Measurements from ENCODE around the gene APOC1. TPM values are rescaled to one million over a fixed set of nuclear protein-coding genes. Genes with fewer than 3 reads are reported as not detected.

The APOC1 gene
- total and polyA plus RNA-seq, 2 experiments from 2014 or later = 0.49 TPM; not detected in 1

DNA sequence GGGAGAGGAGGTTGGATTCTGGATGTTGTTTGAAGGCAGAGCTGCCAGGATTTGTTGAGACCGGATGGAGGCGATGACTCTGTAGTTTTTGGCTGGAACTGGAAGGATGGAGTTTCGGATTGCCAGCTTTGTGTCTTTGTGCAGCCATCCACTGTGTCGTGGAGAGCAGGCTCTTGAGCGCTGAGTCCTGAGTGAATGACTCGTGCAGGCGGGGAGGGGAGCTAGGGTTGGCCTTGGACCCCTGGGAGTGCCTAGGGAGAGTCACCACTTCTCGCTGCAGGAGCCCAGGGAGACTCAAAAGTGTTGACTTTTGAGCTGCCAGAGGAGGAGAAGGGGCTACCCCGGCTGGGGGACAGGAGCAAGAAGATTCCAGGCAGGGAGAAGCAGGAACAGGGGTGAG lies 19.5 kb upstream of the APOC1 start:
- no peak for TF ChIP-seq EZH2phosphoT487 (IDR thresholded peaks at IDR 0.05; ENCODE audit: insufficient read depth, low read depth)
- no peak for TF ChIP-seq EZH2 (IDR thresholded peaks at IDR 0.05; ENCODE audit: insufficient read depth, poor library complexity, severe bottlenecking)
- no peaks in the 10 kb centered on the region for H4K20me1 ChIP-seq (ENCODE audit: insufficient read depth)
- peaks cover 2% of the 10 kb centered on the region for H3F3A ChIP-seq (ENCODE audit: insufficient read depth)
- H3K9ac ChIP-seq = no peak overlapping the region
- H3K27ac ChIP-seq = no peak overlapping the region
- no peak overlapping the region for H2AFZ ChIP-seq
- no peak for DNase-seq
- no peaks in the 10 kb centered on the region for H3K27me3 ChIP-seq (replicated peaks; ENCODE audit: insufficient read depth)
- no peaks in the 10 kb centered on the region for H3K36me3 ChIP-seq (ENCODE audit: low read depth)
- H3K4me3 ChIP-seq = no peak overlapping the region
- H3K9me2 ChIP-seq (ENCODE audit: insufficient read depth) = no peaks in the 10 kb centered on the region
- no peak overlapping the region for H3K4me2 ChIP-seq (ENCODE audit: unreplicated experiment)
- 71 to 78% methylated on average over 9 of the region's 9 CpGs for WGBS, 2 experiments (ENCODE audit: low coverage in 1 of 2, low lambda C conversion rate in 2 of 2, missing lambda C conversion rate in 2 of 2)
- H3K4me1 ChIP-seq (ENCODE audit: insufficient read depth) = peaks cover 5% of the 10 kb centered on the region
- in situ Hi-C loops (cut with MboI) = no loop called here
- no peaks in the 10 kb centered on the region for H3K9me3 ChIP-seq (ENCODE audit: low read depth)
- peaks cover 49% of the 10 kb centered on the region for H3K79me2 ChIP-seq (ENCODE audit: insufficient read depth)

DNA sequence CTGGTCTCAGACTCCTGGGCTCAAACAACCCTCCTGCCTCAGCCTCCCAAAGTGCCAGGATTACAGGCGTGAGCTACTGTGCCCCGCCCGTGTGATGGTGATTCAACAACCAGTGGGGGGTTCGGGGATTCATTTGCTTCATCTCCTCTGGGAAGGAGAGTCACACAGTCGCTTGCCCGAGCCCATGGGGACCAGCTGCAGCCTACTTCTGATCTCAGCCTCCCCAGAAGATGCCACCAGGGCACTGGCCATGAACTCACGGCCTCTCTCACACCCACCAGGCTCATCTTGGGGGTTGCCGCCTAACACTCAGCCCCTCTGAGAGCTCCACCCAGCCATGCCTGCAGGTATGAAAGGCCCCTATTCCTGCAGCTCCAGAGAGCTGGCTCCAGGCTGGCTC lies 16.6 kb upstream of the APOC1 start:
- H3K4me2 ChIP-seq (ENCODE audit: unreplicated experiment) = no peak overlapping the region
- H4K20me1 ChIP-seq (ENCODE audit: insufficient read depth) = no peaks in the 10 kb centered on the region
- no peaks in the 10 kb centered on the region for H3F3A ChIP-seq (ENCODE audit: insufficient read depth)
- H3K27me3 ChIP-seq (replicated peaks; ENCODE audit: insufficient read depth) = no peaks in the 10 kb centered on the region
- no peaks in the 10 kb centered on the region; the same call in 1 of the 2 replicates for H3K36me3 ChIP-seq (ENCODE audit: low read depth)
- H3K4me1 ChIP-seq (ENCODE audit: insufficient read depth) = no peaks in the 10 kb centered on the region; the same call in 1 of the 2 replicates
- 81 to 82% methylated on average over 7 to 8 of the region's 8 CpGs for WGBS, 2 experiments (ENCODE audit: low coverage in 1 of 2, low lambda C conversion rate in 2 of 2, missing lambda C conversion rate in 2 of 2)
- H3K9ac ChIP-seq = no peak overlapping the region
- H3K9me3 ChIP-seq (ENCODE audit: low read depth) = no peaks in the 10 kb centered on the region
- H3K4me3 ChIP-seq = no peak overlapping the region
- no peak overlapping the region for H3K27ac ChIP-seq
- TF ChIP-seq EZH2 (IDR thresholded peaks at IDR 0.05; ENCODE audit: insufficient read depth, poor library complexity, severe bottlenecking) (no peak), EZH2phosphoT487 (IDR thresholded peaks at IDR 0.05; ENCODE audit: insufficient read depth, low read depth) (no peak)
- DNase-seq = peak; percentile 10
- H3K79me2 ChIP-seq (ENCODE audit: insufficient read depth) = peaks cover 31% of the 10 kb centered on the region
- no peak overlapping the region for H2AFZ ChIP-seq
- in situ Hi-C loops (cut with MboI) = no loop called here
- H3K9me2 ChIP-seq (ENCODE audit: insufficient read depth) = no peaks in the 10 kb centered on the region

GRCh38 chr19:44900328-44901244 lies 13.8 kb upstream of the APOC1 start:
- TF ChIP-seq EZH2 (IDR thresholded peaks at IDR 0.05; ENCODE audit: insufficient read depth, poor library complexity, severe bottlenecking) (no peak), EZH2phosphoT487 (IDR thresholded peaks at IDR 0.05; ENCODE audit: insufficient read depth, low read depth) (no peak)
- Histone ChIP-seq H3F3A (ENCODE audit: insufficient read depth) (no peaks in the 10 kb centered on the region), H3K27ac (no peak overlapping the region), H3K4me1 (ENCODE audit: insufficient read depth) (no peaks in the 10 kb centered on the region; the same call in 1 of the 2 replicates), H4K20me1 (ENCODE audit: insufficient read depth) (no peaks in the 10 kb centered on the region), H3K9ac (no peak overlapping the region), H2AFZ (no peak overlapping the region), H3K79me2 (ENCODE audit: insufficient read depth) (peaks cover 11% of the 10 kb centered on the region; the same call in 1 of the 2 replicates), H3K36me3 (ENCODE audit: low read depth) (no peaks in the 10 kb centered on the region; the same call in 1 of the 2 replicates), H3K9me2 (ENCODE audit: insufficient read depth) (no peaks in the 10 kb centered on the region), H3K4me3 (no peak overlapping the region), H3K4me2 (ENCODE audit: unreplicated experiment) (no peak overlapping the region), H3K27me3 (replicated peaks; ENCODE audit: insufficient read depth) (peaks cover 7% of the 10 kb centered on the region), H3K9me3 (ENCODE audit: low read depth) (no peaks in the 10 kb centered on the region)
- DNase-seq = no peak
- 93 to 95% methylated on average over 18 to 19 of the region's 19 CpGs for WGBS, 2 experiments (ENCODE audit: low coverage in 1 of 2, low lambda C conversion rate in 2 of 2, missing lambda C conversion rate in 2 of 2)
- in situ Hi-C loops (cut with MboI) = no loop called here

DNA sequence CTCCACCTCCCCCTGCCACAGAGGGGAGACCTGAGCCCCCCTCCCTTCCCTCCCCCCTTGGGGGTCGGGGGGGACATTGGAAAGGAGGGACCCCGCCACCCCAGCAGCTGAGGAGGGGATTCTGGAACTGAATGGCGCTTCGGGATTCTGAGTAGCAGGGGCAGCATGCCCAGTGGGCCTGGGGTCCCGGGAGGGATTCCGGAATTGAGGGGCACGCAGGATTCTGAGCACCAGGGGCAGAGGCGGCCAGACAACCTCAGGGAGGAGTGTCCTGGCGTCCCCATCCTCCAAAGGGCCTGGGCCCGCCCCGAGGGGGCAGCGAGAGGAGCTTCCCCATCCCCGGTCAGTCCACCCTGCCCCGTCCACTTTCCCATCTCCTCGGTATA lies 11.2 kb upstream of the APOC1 start:
- Histone ChIP-seq H3K36me3 (ENCODE audit: low read depth) (no peaks in the 10 kb centered on the region; the same call in 1 of the 2 replicates), H3K27ac (no peak overlapping the region), H3K4me2 (ENCODE audit: unreplicated experiment) (no peak overlapping the region), H3K9me2 (ENCODE audit: insufficient read depth) (no peaks in the 10 kb centered on the region), H3K9ac (no peak overlapping the region), H3K4me1 (ENCODE audit: insufficient read depth) (no peaks in the 10 kb centered on the region; the same call in 1 of the 2 replicates), H4K20me1 (ENCODE audit: insufficient read depth) (no peaks in the 10 kb centered on the region), H3K79me2 (ENCODE audit: insufficient read depth) (no peaks in the 10 kb centered on the region), H3K4me3 (no peak overlapping the region), H3K9me3 (ENCODE audit: low read depth) (no peaks in the 10 kb centered on the region), H3F3A (ENCODE audit: insufficient read depth) (no peaks in the 10 kb centered on the region), H2AFZ (no peak overlapping the region), H3K27me3 (replicated peaks; ENCODE audit: insufficient read depth) (peaks cover 14% of the 10 kb centered on the region)
- no peak for DNase-seq
- in situ Hi-C loops (cut with MboI) = no loop called here
- TF ChIP-seq EZH2 (IDR thresholded peaks at IDR 0.05; ENCODE audit: insufficient read depth, poor library complexity, severe bottlenecking) (no peak), EZH2phosphoT487 (IDR thresholded peaks at IDR 0.05; ENCODE audit: insufficient read depth, low read depth) (no peak)
- WGBS, 2 experiments (ENCODE audit: low coverage in 1 of 2, low lambda C conversion rate in 2 of 2, missing lambda C conversion rate in 2 of 2) = 69 to 73% methylated on average over 11 to 15 of the region's 15 CpGs
